GM12878 (cell line): ENCODE measurements around the gene ACKR4.

ENCODE experiments used
- CTCF ChIP-seq, 3 experiments: IDR thresholded peaks in 2 of 3; conservative IDR thresholded peaks in 1 of 3; 2 replicates each; pipeline ENCODE4 v1.5.1; 2011; ENCODE audit warnings: low read depth in 3 of 3, low read length in 3 of 3, mild to moderate bottlenecking in 3 of 3, control low read depth in 2 of 3, moderate library complexity in 2 of 3, inconsistent platforms in 1 of 3, mixed read lengths in 1 of 3; ENCODE audit not compliant: control insufficient read depth in 2 of 3, insufficient read depth in 1 of 3; ENCODE audit errors: extremely low read depth in 1 of 3
- ELK1 ChIP-seq: IDR thresholded peaks from 2 replicates; pipeline ENCODE4 v1.6.1; 2012; ENCODE audit warnings: low read depth, low read length, improper control_type of control experiment
- NRF1 ChIP-seq: conservative IDR thresholded peaks from 2 replicates; pipeline ENCODE4 v1.6.1; 2011; ENCODE audit warnings: mild to moderate bottlenecking, low read depth, low read length, improper control_type of control experiment
- PML ChIP-seq: IDR thresholded peaks from 2 replicates; pipeline ENCODE4 v1.6.1; 2012; ENCODE audit warnings: low read length, inconsistent platforms
- POLR2A ChIP-seq: IDR thresholded peaks from 2 replicates; pipeline ENCODE4 v1.6.1; 2011; ENCODE audit warnings: low read depth, mild to moderate bottlenecking, low read length
- POLR2AphosphoS5 ChIP-seq: IDR thresholded peaks from 2 replicates; pipeline ENCODE4 v1.6.1; 2011; ENCODE audit warnings: mild to moderate bottlenecking, low read length, inconsistent platforms
- RCOR1 ChIP-seq: conservative IDR thresholded peaks from 2 replicates; pipeline ENCODE4 v1.6.1; 2012; ENCODE audit warnings: low read depth, low read length, improper control_type of control experiment

- TF ChIP-seq CTCF (IDR thresholded peaks at IDR 0.05 in 2 of 3, conservative IDR thresholded peaks at IDR 0.05 in 1 of 3; ENCODE audit: control insufficient read depth in 2 of 3, extremely low read depth in 1 of 3, insufficient read depth in 1 of 3, low read depth in 3 of 3, low read length in 3 of 3): no peak
- no peak for TF ChIP-seq POLR2A
- no peak for TF ChIP-seq NRF1
- no peak for TF ChIP-seq PML
- TF ChIP-seq POLR2AphosphoS5: no peak
- TF ChIP-seq ELK1: no peak
- no peak for TF ChIP-seq RCOR1
These were observed 46.3 kb upstream of the ACKR4 start for GRCh38 chr3:132550579-132551305.
